ENCODE results near the gene SYT2. TPM values are rescaled to one million over a fixed set of nuclear protein-coding genes. Genes with fewer than 3 reads are reported as not detected.
"Not testable (repeated sequence)": the region's sequence is repeated elsewhere in the genome, so short reads cannot be mapped to it uniquely, and the experiment has no call there.

Gene SYT2
- polyA plus RNA-seq, 12 donors, result 0.19 to 2.7 (median 0.44) TPM; not detected in 1

DNA sequence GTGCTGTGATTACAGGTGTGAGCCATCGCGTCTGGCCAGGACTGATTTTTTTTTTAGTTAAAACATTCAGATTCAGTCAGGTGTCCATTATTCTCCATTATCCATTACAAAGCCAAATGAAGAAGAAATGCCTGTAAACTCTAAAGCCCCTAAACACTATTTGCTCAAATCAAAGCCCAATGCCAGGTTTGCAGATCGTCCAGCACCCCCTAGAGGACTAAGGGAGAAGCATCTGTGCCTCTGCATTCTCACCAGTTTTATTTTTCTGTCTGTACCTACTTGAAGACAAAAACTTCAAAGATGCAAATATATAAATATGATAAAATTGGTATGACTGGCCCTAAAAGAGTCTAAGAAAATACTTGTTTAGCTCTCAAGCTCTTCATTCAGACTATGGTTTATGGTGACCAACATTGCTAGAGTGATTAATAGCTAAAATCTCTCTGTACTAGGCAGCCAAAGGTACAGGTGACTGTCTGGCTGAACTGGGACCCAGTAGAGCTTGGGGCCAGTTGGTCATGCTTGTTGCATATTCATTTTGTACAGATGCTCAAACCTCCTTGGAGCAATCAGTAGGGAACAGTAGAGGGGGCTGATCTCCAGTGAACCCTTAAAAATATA is 138.4 kb downstream of the SYT2 start:
- no peak for DNase-seq

DNA sequence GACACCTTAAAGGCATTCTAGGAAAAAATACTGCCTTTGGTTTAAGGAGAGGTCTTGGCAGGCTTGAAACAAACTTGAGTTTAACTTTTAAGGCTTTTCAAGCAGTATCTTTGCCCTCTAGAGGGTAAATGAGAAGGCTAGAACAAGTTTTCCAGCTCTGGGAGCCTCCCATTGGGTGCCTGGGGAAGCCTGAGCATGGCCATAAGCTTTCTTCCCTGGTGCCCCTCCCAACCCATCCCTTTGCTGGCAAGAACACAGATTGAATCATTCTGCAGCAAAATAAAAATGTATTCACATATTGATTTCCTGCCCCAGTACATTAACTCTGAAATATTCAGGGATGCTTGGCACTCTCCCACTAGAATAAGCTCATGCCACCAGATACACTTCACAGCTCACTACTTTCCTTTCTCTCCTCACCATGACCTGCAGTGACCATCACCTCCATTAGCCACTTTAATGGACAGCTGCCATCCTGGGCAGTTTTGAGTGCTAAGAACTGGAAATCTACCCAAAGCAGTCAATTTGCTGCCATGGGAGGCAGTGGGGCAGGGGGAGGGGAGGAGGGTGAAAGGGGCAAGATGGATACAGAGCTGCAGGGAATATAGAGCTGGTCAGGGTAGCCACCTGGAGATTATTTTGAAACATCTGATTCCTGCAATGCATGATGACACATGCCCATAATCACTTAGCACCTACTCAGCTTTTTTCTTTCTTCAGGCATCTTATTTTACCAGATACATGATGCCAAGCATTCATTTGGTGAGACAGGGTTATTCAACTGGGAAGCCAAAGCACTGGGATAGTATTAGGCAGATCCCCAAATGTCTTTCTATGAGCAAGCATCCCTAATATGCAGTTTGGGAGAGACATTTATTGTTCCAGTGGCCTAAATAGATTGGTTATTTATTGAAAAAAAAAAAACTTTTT is 140.6 kb downstream of the SYT2 start:
- DNase-seq, result no peak

DNA sequence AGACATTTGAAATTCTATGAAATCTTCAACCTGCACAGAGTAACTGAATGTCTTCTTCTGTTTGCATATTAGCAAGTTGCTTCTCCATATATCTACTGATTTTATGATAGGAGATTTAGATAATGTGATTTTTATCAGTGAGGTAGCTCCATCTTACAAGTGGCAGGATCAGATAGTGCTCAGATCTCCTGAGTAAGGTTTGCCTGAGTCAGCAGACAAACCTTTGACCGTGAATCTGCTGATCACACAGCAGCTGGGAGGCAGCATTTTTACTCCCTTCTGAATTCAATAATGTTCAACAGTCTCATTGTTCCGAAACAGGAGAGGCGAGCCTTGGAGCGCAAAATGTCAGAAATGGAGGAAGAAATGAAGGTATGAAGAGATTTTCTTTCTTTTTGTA is 141.4 kb downstream of the SYT2 start:
- no peak for DNase-seq

DNA sequence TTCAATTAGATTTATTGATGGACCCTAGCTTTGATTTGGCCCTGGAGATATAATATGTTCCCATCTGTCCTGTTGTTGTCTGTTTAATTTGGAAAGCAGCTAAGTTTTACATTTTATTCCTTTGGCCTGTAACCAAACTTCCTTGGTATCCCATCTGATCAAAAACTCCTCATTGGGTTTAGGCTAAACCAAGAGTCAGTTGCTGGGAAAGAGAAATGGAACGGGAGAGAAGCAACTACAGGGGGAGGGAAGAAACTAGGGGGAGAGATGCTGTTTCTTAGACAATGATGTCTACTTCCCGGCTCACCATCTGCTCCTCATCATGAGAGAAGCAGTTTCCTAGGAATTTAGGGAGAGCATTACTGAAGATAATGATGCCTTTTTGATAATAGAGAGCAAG is 141.8 kb downstream of the SYT2 start:
- no peak for DNase-seq

DNA sequence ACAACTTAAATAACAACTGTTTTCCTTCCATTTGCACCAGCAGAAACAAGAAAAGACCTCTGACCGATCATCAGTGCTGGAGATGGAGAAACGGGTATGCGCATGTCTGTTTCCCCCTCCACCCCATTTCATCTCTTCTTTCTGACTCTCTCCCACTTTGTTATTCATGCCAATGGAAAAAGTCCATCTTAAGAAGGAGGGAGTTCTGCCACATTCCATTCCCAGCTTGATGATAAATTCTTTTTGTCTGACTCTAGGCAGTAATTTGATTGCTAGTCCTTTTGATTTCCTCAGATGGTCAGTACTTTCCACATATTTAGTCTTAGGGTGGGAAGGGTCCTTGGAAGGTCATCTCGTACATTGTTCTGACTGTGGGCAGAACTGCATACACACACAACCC is 142.5 kb downstream of the SYT2 start:
- DNase-seq, result no peak

DNA sequence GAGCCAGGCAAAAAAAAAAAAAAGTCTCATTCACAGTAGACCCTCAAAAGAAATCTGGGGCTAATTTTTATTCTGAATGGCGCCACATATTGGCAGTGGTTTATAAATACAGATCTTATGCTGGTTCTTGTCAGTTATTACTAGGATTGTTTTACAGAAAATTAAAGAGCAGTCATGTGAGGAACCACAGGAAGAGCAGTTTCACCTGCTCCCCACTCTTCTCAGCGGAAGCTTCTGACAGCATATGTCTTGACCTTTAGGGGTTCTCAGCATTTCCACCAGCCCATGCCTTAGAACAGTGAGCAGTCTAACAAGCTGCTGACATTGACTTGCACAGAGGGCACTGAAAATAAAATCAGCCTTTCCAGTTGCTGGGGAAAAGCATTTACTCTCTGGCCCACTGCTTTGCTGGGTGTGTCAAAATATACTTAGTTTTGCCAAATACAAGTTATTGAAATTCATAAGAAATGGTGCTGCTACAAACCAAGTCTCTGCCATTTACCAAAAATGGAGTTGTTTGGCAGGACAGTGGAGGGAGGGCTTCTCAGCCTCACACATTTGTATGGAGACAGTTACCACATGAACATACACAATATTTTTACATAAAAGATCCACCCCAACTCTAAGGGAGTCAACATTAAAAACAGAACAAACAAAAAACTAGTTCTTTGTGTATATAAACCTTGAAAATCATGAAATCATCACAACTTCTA is 144.2 kb downstream of the SYT2 start:
- DNase-seq, result no peak

DNA sequence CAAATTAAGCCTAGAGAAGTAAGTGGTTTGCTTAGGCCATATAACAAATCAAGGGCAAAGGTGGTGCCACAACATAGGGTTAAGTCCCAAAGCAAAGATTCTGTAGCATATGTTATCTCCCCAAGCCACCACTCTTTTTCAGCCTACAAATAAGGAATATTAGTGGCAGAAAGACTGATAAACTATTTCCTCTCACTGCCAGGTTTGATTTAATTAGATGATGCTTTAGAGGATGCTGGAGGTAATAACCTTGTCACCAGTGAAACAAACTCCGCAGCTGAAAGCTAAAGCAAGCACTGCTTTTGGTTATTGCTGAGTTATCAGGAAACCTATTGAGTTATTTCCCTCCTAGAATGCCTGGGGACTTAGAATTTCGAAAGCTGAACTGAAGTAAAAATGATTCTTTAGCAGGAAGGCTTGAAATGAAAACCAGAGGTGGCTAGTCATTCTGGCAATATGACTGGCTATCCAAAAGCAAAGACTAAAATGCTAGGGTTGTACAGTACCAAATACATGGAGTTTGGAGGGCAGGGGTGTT is 145.2 kb downstream of the SYT2 start:
- DNase-seq, result no peak

DNA sequence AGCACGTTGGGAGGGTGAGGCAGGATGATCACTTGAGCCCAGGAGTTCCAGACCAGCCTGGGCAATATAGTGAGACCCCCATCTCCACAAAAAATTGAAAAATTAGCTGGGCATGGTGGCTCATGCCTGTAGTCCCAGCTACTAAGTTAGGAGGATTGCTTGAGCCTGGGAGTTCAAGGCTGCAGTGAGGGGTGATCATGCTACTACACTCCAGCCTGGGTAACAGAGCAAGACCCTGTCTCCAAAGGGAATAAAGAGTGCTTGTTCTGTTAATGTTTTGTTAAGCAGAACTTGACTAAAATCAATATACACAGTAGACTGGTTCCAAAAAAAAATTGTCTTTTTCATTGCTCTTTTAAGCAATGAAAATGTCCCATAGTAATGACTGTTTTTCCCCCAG is 146.4 kb downstream of the SYT2 start:
- DNase-seq, result no peak

DNA sequence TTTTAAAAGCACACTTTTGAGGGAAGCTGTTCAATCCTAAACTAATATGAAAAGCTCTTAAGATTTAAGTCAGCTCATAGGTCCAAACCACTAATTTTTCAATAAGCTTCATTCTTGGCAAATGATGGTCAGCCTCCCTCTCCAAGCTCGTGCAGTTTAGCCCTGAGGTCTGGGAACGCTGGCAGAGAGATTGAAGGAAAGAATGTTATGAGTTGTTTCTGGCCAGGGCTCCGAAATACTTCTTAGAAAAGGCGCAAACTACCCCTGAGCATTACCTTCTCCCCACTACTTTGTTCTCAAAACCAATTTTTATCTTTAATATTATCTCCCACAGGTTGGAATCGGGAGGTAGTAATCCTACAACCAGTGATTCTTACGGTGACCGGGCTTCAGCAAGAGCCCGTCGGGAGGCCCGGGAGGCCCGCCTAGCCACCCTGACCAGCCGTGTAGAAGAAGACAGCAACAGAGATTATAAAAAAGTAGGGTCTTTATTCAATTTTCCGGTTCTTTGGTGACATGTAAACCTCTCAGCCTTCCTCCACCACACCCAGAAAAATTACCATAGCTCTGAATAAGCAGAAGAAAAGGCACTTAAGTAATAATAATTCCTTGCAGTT is 147.7 kb downstream of the SYT2 start:
- no peak for DNase-seq

DNA sequence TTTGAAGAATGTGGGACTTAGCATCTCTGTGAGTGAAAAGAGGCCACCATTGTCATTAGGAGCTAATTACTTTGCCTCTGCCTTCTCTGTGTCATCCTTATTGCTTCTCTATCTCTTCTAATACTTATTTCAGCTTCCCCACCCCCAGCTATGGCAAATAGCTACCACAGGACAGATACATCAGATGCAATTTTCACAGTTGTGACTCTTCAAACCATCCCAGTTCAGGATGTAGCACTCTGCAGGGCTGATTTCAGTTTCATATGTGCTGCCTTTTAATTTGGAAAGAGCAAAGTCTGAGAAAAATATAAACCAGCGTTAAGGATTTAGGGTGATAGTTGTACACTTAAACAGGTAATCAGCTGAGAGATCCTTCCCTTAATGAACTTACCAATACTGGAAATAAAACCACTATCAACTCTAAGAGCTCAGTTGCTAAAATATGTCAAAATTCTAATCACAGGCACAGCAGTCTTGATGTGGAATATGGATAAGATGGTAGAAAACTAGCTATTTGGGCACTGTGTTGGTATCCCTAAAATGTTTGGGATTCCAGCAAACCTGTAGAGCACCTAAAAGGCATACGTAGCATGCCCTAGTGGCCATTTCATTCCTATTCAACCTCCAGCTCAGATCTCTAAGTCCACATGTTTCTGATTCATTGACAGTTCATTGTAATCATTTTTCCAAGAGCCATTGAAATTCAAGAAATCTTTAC is 148.4 kb downstream of the SYT2 start:
- no peak for DNase-seq

DNA sequence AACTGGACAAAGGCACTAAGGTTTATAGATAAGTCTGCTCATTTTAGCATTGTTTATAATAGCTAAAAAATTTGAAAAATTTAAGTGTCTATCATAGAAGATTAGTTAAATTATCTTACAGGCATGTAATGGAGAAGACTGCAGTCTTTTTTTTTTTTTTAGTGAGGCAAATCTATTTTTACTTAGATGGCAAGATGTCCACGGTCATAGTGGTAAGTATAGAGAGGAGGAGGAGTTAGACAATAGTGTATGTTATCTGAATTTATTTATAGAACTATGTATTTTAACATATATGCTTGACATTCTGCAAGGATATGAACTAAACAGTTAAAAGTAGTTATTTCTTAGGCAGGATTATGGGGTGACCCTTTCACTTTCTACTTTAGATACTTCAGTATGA is 149.0 kb downstream of the SYT2 start:
- no peak for DNase-seq

DNA sequence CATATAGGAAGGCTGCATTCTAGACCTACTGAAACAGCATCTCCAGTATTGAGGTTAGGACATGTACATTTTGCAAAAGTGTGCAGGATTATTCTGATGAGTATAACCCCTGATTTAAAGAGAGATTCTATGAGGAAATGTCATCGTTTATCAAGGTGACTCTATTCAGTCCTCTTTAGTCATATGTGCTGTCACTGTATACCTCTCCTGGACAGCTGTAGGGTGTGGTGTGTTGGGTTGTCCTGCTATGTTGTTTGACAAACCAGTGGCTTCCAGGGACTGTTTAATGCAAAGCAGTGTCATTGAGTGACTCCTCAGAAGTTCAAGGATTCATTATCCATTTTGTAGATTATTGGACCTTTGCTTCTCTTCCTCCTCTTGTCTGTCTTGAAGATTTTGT is 152.6 kb downstream of the SYT2 start:
- DNase-seq, result not testable (repeated sequence)

DNA sequence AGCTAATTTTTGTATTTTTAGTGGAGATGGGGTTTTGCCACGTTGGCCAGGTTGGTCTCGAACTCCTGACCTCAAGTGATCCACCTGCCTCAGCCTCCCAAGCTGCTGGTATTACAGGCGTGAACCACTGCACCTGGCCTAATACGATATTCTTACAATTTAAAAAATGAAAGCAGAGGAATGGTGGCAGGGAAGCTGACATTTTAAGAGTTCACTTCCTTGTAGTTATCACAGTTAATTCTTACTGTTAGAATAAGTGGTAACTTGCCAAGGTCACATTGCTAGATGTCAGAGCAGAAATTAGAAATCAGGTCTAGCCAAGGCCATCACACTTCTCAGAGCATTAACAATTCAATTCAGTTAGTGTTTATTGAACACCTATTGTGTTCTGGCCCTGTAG is 154.2 kb downstream of the SYT2 start:
- DNase-seq, result not testable (repeated sequence)

DNA sequence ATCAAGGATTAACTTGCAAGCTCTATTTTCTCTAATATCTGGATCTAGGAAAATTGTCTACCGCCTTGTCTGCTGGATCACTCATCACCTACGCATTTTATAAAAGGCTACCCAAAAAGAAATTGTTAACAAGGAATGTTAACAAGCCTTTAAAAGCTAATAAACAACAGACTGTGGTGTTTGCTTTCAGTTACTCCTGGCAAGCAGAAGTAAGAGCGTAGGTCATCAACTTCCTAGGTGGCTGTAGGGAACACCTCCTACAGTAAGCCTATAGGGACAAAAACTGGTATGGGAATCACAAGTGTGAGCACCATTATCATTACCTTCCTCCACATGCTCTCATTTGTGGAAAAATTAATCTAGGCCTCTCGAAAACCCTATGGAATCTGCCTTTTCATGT is 155.6 kb downstream of the SYT2 start:
- not testable (repeated sequence) for DNase-seq

DNA sequence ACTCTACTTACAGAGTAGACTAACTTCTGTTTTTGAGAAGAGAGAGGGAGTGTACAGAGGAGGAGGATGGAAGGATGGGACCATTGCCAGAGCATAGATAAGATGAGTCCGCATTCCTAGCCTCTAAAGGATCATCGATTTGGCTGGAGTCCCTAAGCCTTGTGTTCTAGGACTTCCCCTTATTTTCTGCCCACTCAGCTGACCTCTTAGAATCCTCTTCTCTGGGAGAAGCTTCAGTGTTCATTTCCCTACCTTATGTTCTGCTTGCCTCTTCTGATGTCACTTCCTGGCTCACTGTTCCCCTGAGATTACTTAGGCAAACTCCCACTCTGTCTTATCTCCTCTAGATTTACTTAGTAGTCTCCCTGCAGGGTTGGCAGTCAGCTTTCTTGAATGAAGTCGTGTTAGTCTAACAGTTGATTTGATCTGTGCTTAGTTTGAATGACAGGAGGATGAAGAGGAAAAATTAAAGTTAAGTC is 156.7 kb downstream of the SYT2 start:
- DNase-seq, result no peak

DNA sequence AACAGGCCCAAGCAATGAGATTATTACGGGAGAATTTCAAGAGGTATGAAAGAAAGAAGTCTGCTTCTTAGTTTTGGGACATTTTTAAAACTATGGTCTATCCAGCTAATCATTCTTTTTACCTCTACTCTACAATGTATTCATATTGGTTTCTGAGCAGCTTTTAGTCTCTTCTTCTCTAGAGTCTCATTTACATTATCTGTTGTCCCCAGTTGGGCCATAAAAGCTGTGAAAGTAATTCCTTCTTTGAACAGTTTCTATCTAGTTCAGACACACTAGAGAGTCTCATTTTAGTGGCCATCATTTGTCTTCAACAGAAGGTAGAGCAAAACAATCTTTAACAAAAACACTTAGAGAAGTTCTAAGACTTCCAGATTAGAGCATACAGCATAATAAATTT is 157.2 kb downstream of the SYT2 start:
- DNase-seq, result not testable (repeated sequence)

DNA sequence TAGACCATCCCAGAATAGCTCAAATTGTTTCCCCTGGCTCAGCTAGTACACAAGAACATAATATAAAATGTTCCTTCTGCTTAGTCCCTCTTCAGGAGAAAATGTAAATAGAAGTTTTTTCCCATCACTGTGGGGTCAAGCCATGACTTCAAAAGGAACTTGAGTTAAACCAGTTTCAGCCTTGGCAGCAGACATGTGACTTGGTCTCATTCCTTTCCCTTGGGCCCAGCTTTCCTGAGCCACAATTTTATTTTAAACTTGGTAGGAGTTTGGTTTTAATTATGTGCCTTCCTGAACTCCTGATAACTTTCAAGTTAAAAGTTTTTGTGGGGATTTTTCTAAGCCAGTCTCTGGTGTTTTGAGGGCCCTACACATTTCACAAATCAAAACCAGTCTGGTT is 157.6 kb downstream of the SYT2 start:
- not testable (repeated sequence) for DNase-seq

DNA sequence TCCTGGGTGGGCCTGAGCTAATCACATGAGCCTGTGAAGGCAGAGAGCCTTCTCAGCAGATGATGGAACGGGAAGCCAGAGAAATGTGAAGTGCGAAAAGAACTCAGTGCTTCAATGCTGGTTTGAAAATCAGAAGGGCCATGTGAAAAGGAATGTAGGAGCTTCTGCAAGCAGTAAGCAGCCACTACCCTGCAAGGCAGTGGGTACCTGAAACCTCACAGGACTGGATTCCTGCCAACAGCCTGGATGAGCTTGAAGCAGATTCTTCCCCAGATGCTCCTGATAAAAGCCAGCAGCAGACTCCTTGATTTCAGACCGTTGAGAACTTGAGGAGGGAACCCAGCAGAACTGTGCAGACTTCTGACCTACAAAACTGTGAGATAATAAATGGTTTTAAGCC is 158.6 kb downstream of the SYT2 start:
- DNase-seq, result no peak

DNA sequence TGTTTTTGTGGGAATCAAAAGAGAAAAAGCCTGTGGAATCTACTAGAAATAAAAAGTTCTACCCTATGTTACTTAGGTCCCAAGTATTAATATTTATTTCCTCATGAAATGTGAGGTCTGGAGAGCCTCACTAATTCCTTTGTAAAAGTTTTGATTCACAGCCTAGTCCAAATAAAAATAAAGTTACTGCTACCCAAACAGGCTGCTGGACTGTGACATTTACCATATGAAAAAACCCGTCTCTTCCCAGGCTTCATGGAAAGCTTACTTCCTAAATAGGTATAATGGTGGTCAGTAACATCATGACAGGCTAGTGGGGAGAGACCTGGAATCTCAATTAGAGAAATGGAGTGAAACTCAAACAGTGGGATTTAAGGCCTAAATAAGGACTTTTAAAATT is 160.2 kb downstream of the SYT2 start:
- DNase-seq, result not testable (repeated sequence)

DNA sequence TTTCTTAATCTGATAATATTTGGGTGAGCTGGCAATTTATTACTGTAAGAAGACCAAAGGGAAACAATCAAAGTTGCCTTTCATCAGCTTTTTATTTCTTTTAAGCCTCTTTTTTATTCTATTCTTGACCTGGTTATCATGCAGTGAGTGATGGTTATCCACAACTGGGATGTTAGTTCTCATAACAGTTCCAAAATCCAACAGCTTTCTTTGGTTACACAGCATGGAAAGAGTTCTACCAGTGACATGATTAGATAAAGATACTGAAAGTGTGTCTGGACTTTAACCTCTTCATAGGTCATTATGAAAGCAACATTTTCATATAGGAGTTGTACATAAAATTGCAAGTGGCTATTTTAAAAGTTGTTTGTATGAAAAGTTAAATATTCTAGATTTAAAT is 163.0 kb downstream of the SYT2 start:
- no peak for DNase-seq

DNA sequence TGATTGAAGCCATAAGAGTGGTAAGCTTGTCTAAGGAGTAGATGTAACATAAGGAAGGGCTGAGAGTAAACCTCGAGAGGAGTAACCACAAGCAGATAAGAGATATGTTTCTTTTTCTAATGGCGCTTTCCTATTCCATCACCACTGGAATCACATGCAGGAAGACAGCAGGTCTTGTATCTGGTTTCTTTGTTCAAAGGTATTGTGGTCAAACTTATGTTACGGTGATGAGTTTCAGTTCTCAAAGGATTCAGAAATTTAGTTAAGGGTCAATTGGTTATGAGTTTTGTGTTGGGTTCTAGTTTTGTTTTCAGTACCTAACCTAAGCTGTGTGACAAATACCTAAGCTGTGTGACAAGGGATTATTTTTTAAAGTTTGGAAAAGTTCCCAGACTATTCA is 163.5 kb downstream of the SYT2 start:
- not testable (repeated sequence) for DNase-seq

Measured in muscle of arm (tissue), 12 donors.